ENCODE data around the gene CACNA1E. TPM values are rescaled to one million over a fixed set of nuclear protein-coding genes. Genes with fewer than 3 reads are reported as not detected.

CACNA1E gene
- total and polyA plus RNA-seq, 10 donors = 0.02 to 6.1 (median 1.2) TPM

GRCh38 chr1:181803421-181803820, 320.1 kb downstream of the CACNA1E start:
- WGBS, 5 donors = 75 to 91% (median 83%) methylated on average over 3 of the region's 3 CpGs
- intact Hi-C loops (cut with DNase I; ENCODE audit: low total_unique reads) = no loop called here
- peaks cover 0 to 6% (median 0%) of the 10 kb centered on the region in 7 donors for H3K27me3 ChIP-seq (replicated peaks in 1 of 7)
- no peak overlapping the region for H3K4me3 ChIP-seq
- H3K36me3 ChIP-seq = no peaks in the 10 kb centered on the region
- H3K4me1 ChIP-seq = no peaks in the 10 kb centered on the region
- H3K27ac ChIP-seq = no peak overlapping the region
- no peaks in the 10 kb centered on the region for H3K9me3 ChIP-seq
- DNase-seq = no peak
- TF ChIP-seq POLR2AphosphoS5 (IDR thresholded peaks at IDR 0.05) = no peak
- no peak for TF ChIP-seq CTCF (IDR thresholded peaks at IDR 0.05 in 8 of 11, conservative IDR thresholded peaks at IDR 0.05 in 3 of 11)
- no peak for TF ChIP-seq POLR2A (IDR thresholded peaks at IDR 0.05)

DNA sequence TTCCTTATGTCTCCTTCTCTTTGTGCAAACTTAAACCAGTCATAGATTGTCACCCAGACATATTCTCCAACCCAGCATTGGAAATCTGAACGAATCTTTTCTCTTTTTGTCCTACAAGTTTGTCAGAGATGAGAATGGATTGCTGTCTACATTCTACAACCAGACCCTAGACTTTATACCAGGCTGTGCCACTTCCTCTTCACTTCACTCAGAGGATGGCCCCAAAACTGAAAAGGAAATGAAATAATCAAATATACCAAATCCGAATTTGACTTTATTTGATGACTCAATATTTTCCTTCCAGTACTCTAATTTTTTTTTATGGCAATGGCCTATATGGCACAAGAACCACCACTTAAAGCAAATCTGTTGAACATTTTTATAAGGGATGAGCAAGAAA, 321.7 kb downstream of the CACNA1E start:
- H3K4me1 ChIP-seq = no peaks in the 10 kb centered on the region
- H3K4me3 ChIP-seq = no peak overlapping the region
- H3K27ac ChIP-seq = no peak overlapping the region
- TF ChIP-seq POLR2A (IDR thresholded peaks at IDR 0.05) (no peak), CTCF (IDR thresholded peaks at IDR 0.05 in 8 of 11, conservative IDR thresholded peaks at IDR 0.05 in 3 of 11) (no peak), POLR2AphosphoS5 (IDR thresholded peaks at IDR 0.05) (no peak)
- no peaks in the 10 kb centered on the region for H3K36me3 ChIP-seq
- no peak for DNase-seq
- intact Hi-C loops (cut with DNase I; ENCODE audit: low total_unique reads) = no loop called here
- peaks cover 0 to 6% (median 0%) of the 10 kb centered on the region in 7 donors for H3K27me3 ChIP-seq (replicated peaks in 1 of 7)
- H3K9me3 ChIP-seq = no peaks in the 10 kb centered on the region
- 43 to 64% (median 51%) methylated on average over 2 of the region's 2 CpGs for WGBS, 5 donors

DNA sequence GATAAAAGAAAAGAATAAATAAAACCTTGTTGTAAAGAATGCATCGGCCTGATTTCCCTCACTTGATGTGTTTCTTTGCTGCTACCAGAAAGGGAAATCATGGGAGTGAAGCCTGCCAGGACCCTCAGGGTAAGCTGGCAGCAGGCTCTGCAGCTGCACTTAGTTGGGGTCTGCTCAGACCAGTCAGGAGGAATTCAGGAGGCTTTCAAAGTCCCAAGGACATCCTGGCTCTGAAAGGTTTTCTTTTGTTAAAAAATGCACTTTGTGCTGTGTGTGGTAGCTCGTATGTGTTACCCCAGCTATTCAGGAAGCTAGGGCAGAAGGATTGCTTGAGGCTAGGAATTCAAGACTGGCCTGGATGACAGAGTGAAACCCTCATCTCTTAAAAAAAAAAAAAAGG, 323.4 kb downstream of the CACNA1E start:
- no peak overlapping the region for H3K27ac ChIP-seq
- no peak for DNase-seq
- 55 to 69% (median 63%) methylated on average over 2 of the region's 2 CpGs for WGBS, 5 donors
- TF ChIP-seq POLR2AphosphoS5 (IDR thresholded peaks at IDR 0.05) (no peak), CTCF (IDR thresholded peaks at IDR 0.05 in 8 of 11, conservative IDR thresholded peaks at IDR 0.05 in 3 of 11) (no peak), POLR2A (IDR thresholded peaks at IDR 0.05) (no peak)
- H3K36me3 ChIP-seq = no peaks in the 10 kb centered on the region
- H3K9me3 ChIP-seq = no peaks in the 10 kb centered on the region
- intact Hi-C loops (cut with DNase I; ENCODE audit: low total_unique reads) = no loop called here
- no peaks in the 10 kb centered on the region for H3K4me1 ChIP-seq
- H3K4me3 ChIP-seq = no peak overlapping the region
- peaks cover 0 to 6% (median 0%) of the 10 kb centered on the region in 7 donors for H3K27me3 ChIP-seq (replicated peaks in 1 of 7)

GRCh38 chr1:181807251-181807650, 323.9 kb downstream of the CACNA1E start:
- Histone ChIP-seq H3K27ac (no peak overlapping the region), H3K27me3 (replicated peaks in 1 of 7) (peaks cover 0 to 4% (median 0%) of the 10 kb centered on the region in 7 donors), H3K4me3 (no peak overlapping the region), H3K9me3 (no peaks in the 10 kb centered on the region), H3K36me3 (no peaks in the 10 kb centered on the region), H3K4me1 (no peaks in the 10 kb centered on the region)
- intact Hi-C loops (cut with DNase I; ENCODE audit: low total_unique reads) = no loop called here
- WGBS, 5 donors = 68 to 82% (median 70%) methylated on average over 4 of the region's 4 CpGs
- no peak for DNase-seq
- TF ChIP-seq POLR2AphosphoS5 (IDR thresholded peaks at IDR 0.05) = no peak
- no peak for TF ChIP-seq CTCF (IDR thresholded peaks at IDR 0.05 in 8 of 11, conservative IDR thresholded peaks at IDR 0.05 in 3 of 11)
- TF ChIP-seq POLR2A (IDR thresholded peaks at IDR 0.05) = no peak

Measured in spleen (tissue), 11 donors.